A673 (cell line): ENCODE measurements around the gene TMEM233.

ENCODE experiments used
- CTCF ChIP-seq: fragments of 300-800, 200-600 bp; sonication (generic); conservative IDR thresholded peaks from 2 replicates; pipeline ENCODE4 v1.5.1; 2017; ENCODE audit warnings: low read depth, mild to moderate bottlenecking, antibody characterized with exemption, low read length, moderate library complexity, mixed read lengths
- EZH2 ChIP-seq: fragments of 200-600 bp; sonication (generic); IDR thresholded peaks from 2 replicates; pipeline ENCODE4 v1.6.1; 2017; ENCODE audit warnings: borderline replicate concordance, low read depth, mild to moderate bottlenecking, mixed read lengths, antibody characterized with exemption, low read length; ENCODE audit not compliant: poor library complexity, severe bottlenecking

GRCh38 chr12:119692410-119692809, 98.8 kb downstream of the TMEM233 start:
- TF ChIP-seq CTCF (no peak), EZH2 (no peak)
